Measurements from ENCODE around the gene PPAT. TPM values are rescaled to one million over a fixed set of nuclear protein-coding genes. Genes with fewer than 3 reads are reported as not detected.
A peak's percentile ranks its signal among the peaks of the same experiment; 100 is the strongest.

Gene PPAT
- total and polyA plus RNA-seq, 2 experiments from 2014 or later: 63.0 to 96.8 TPM

DNA sequence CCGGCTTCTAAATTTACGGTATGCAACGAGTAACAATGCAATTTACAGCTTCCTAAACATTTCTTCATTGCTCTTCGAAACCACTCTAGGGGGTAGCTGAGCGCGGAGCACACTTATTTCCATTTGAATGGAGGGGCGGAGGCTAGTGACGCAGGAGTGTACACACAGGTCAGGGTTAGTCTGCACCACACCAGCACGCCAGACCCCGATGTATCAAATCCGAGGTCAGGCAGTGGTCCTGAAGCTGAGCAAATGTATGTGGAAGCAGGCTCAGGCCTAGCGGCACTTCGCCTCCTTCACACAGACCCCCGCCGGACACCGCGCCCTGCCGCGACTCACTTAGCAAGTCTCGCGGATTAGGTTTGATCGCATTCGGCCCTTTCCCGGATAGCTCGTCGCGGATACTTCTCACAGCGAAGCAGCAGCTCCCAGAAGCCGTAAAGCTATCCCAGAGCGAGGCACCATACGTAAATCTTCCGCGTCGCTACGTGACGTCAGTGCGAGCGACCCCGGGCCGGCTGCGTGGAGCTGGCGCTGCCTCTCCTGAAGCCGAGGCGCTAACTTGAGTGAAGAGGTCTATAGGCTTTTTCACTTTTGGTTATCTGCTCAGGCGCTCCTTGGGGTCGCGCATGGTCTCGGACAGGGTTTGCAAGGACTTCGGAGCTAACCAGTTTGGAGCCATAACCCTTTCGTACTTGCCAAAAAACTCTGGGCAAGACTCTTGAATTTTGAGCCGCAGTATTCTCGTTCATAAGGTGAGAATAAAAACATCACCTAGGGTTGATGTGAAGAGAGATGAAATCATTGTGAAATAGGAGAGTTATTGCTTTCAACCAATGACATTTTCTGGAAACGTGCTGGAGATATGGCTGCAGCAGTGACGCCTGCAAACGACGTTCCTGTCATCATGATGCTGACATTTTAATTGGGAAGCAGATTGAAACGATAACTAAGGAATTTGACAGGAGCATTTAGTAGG, 48.1 kb downstream of the PPAT start, which contains the start of gene AASDH (continued):
- TF ChIP-seq, protein P1, sequence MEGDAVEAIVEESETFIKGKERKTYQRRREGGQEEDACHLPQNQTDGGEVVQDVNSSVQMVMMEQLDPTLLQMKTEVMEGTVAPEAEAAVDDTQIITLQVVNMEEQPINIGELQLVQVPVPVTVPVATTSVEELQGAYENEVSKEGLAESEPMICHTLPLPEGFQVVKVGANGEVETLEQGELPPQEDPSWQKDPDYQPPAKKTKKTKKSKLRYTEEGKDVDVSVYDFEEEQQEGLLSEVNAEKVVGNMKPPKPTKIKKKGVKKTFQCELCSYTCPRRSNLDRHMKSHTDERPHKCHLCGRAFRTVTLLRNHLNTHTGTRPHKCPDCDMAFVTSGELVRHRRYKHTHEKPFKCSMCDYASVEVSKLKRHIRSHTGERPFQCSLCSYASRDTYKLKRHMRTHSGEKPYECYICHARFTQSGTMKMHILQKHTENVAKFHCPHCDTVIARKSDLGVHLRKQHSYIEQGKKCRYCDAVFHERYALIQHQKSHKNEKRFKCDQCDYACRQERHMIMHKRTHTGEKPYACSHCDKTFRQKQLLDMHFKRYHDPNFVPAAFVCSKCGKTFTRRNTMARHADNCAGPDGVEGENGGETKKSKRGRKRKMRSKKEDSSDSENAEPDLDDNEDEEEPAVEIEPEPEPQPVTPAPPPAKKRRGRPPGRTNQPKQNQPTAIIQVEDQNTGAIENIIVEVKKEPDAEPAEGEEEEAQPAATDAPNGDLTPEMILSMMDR (conservative IDR thresholded peaks at IDR 0.05; ENCODE audit: low read depth in 2 of 2): no peak
- TF ChIP-seq ZNF331 (CRISPR knock-in tag; IDR thresholded peaks at IDR 0.05; ENCODE audit: low read depth): no peak
- TF ChIP-seq, protein P2, sequence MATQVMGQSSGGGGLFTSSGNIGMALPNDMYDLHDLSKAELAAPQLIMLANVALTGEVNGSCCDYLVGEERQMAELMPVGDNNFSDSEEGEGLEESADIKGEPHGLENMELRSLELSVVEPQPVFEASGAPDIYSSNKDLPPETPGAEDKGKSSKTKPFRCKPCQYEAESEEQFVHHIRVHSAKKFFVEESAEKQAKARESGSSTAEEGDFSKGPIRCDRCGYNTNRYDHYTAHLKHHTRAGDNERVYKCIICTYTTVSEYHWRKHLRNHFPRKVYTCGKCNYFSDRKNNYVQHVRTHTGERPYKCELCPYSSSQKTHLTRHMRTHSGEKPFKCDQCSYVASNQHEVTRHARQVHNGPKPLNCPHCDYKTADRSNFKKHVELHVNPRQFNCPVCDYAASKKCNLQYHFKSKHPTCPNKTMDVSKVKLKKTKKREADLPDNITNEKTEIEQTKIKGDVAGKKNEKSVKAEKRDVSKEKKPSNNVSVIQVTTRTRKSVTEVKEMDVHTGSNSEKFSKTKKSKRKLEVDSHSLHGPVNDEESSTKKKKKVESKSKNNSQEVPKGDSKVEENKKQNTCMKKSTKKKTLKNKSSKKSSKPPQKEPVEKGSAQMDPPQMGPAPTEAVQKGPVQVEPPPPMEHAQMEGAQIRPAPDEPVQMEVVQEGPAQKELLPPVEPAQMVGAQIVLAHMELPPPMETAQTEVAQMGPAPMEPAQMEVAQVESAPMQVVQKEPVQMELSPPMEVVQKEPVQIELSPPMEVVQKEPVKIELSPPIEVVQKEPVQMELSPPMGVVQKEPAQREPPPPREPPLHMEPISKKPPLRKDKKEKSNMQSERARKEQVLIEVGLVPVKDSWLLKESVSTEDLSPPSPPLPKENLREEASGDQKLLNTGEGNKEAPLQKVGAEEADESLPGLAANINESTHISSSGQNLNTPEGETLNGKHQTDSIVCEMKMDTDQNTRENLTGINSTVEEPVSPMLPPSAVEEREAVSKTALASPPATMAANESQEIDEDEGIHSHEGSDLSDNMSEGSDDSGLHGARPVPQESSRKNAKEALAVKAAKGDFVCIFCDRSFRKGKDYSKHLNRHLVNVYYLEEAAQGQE (IDR thresholded peaks at IDR 0.05; ENCODE audit: unreplicated experiment): no peak

DNA sequence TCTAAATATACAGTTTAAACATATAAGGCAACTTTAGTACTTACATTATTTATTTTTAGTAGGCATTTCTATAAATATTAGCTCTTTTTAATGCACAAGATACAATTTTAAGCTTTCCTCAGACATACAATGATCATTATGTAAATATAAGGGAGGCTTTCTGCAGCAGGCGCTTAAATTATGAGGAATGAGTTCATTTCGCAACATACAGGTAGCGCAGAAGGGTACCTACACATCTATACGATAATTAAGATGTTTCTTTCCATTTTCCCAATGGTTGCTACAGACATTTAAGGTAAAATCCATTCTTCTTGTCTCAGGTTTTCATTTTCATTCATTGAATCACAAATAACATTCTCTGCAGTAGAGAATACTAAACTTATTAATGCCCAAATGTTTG, 49.3 kb downstream of the PPAT start:
- H4K20me1 ChIP-seq (replicated peaks; ENCODE audit: insufficient read depth): no peaks in the 10 kb centered on the region
- H3K27me3 ChIP-seq (ENCODE audit: insufficient read depth): no peaks in the 10 kb centered on the region
- no peak for DNase-seq (ENCODE audit: low spot score)
- H3K9me3 Mint-ChIP-seq: no peaks in the 10 kb centered on the region
- H3K9me2 ChIP-seq (ENCODE audit: insufficient read depth): no peaks in the 10 kb centered on the region
- peak overlapping the region; percentile 13; the same call in 1 of the 2 replicates for H3K4me2 ChIP-seq
- H3K27ac Mint-ChIP-seq: no peak overlapping the region; the same call in 1 of the 2 replicates
- no peaks in the 10 kb centered on the region for H3K36me3 Mint-ChIP-seq (ENCODE audit: low read depth)
- H3K4me3 ChIP-seq: peak overlapping the region; percentile 41
- no peaks in the 10 kb centered on the region for H3F3A ChIP-seq (replicated peaks; ENCODE audit: low read depth)
- no peaks in the 10 kb centered on the region for H3K4me1 ChIP-seq (ENCODE audit: insufficient read depth)
- H3K79me2 ChIP-seq (replicated peaks; ENCODE audit: insufficient read depth): peaks cover 25% of the 10 kb centered on the region
- H3K27ac ChIP-seq (ENCODE audit: low read depth): peak overlapping the region; percentile 91
- no peak for ATAC-seq
- peaks cover 8% of the 10 kb centered on the region for H3K27me3 Mint-ChIP-seq (ENCODE audit: insufficient read depth, low read depth, poor library complexity)
- H3K36me3 ChIP-seq (ENCODE audit: insufficient read depth): no peaks in the 10 kb centered on the region
- peaks cover 12% of the 10 kb centered on the region for H3K4me1 Mint-ChIP-seq
- H2AFZ ChIP-seq: no peak overlapping the region
- peak overlapping the region; percentile 87 for H3K4me3 Mint-ChIP-seq
- TF ChIP-seq ZNF331 (CRISPR knock-in tag; IDR thresholded peaks at IDR 0.05; ENCODE audit: low read depth) (no peak), POLR2AphosphoS5 (IDR thresholded peaks at IDR 0.05; ENCODE audit: low read depth) (no peak), CREB1 (CRISPR knock-in tag; IDR thresholded peaks at IDR 0.05; ENCODE audit: low read depth) (no peak)
- TF ChIP-seq, protein P3, sequence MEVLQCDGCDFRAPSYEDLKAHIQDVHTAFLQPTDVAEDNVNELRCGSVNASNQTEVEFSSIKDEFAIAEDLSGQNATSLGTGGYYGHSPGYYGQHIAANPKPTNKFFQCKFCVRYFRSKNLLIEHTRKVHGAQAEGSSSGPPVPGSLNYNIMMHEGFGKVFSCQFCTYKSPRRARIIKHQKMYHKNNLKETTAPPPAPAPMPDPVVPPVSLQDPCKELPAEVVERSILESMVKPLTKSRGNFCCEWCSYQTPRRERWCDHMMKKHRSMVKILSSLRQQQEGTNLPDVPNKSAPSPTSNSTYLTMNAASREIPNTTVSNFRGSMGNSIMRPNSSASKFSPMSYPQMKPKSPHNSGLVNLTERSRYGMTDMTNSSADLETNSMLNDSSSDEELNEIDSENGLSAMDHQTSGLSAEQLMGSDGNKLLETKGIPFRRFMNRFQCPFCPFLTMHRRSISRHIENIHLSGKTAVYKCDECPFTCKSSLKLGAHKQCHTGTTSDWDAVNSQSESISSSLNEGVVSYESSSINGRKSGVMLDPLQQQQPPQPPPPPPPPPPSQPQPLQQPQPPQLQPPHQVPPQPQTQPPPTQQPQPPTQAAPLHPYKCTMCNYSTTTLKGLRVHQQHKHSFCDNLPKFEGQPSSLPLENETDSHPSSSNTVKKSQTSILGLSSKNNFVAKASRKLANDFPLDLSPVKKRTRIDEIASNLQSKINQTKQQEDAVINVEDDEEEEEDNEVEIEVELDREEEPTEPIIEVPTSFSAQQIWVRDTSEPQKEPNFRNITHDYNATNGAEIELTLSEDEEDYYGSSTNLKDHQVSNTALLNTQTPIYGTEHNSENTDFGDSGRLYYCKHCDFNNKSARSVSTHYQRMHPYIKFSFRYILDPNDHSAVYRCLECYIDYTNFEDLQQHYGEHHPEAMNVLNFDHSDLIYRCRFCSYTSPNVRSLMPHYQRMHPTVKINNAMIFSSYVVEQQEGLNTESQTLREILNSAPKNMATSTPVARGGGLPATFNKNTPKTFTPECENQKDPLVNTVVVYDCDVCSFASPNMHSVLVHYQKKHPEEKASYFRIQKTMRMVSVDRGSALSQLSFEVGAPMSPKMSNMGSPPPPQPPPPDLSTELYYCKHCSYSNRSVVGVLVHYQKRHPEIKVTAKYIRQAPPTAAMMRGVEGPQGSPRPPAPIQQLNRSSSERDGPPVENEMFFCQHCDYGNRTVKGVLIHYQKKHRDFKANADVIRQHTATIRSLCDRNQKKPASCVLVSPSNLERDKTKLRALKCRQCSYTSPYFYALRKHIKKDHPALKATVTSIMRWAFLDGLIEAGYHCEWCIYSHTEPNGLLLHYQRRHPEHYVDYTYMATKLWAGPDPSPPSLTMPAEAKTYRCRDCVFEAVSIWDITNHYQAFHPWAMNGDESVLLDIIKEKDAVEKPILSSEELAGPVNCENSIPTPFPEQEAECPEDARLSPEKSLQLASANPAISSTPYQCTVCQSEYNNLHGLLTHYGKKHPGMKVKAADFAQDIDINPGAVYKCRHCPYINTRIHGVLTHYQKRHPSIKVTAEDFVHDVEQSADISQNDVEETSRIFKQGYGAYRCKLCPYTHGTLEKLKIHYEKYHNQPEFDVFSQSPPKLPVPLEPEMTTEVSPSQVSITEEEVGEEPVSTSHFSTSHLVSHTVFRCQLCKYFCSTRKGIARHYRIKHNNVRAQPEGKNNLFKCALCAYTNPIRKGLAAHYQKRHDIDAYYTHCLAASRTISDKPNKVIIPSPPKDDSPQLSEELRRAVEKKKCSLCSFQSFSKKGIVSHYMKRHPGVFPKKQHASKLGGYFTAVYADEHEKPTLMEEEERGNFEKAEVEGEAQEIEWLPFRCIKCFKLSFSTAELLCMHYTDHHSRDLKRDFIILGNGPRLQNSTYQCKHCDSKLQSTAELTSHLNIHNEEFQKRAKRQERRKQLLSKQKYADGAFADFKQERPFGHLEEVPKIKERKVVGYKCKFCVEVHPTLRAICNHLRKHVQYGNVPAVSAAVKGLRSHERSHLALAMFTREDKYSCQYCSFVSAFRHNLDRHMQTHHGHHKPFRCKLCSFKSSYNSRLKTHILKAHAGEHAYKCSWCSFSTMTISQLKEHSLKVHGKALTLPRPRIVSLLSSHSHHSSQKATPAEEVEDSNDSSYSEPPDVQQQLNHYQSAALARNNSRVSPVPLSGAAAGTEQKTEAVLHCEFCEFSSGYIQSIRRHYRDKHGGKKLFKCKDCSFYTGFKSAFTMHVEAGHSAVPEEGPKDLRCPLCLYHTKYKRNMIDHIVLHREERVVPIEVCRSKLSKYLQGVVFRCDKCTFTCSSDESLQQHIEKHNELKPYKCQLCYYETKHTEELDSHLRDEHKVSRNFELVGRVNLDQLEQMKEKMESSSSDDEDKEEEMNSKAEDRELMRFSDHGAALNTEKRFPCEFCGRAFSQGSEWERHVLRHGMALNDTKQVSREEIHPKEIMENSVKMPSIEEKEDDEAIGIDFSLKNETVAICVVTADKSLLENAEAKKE (CRISPR knock-in tag; IDR thresholded peaks at IDR 0.05): no peak
- TF ChIP-seq, protein P1 (conservative IDR thresholded peaks at IDR 0.05; ENCODE audit: low read depth in 2 of 2): no peak

Data from GM23338 (cell line).